Ammon's horn (tissue), 1 donor: ENCODE results near the gene MAOA.
"Not testable (repeated sequence)": the region's sequence is repeated elsewhere in the genome, so short reads cannot be mapped to it uniquely, and the experiment has no call there.

ENCODE experiments used
- DNase-seq: peaks from one replicate; pipeline ENCODE4 v3.0.0-alpha.2; 2016; ENCODE audit warnings: low spot score

The MAOA gene

DNA sequence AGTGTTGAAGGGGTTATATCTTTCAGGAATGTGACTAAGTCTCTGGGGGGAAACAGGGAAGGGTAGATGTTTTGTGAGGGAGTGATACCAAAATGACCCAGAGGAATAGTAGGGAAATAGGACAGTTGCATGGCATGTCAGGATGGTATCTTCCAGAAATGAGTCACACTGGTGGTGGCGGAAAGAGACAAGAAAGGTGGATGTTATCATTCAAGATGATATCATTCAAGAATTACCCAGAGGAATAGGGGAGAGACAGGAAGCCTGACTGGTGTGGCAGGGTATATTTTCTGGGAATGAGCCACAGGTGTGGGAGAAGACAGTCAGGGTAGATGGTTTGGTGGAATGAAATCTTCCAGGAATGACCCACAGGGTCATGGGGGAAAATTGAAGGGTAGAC, 61.1 kb downstream of the MAOA start:
- DNase-seq, result no peak

DNA sequence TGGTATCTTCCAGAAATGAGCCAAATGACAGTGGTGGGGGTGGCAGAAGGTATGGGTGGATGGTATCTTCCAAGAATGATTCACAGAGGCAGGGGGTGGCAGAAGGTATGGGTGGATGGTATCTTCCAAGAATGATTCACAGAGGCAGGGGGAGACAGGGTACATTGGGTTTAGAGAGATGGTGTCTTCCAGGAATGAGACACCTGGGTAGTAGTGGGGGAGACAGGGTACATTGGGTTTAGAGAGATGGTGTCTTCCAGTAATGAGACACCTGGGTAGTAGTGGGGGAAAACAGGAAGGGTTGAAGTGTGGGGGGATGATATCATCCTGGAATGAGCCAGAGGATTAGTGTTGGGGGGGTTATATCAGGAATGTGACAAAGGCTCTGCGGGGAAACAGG, 62.0 kb downstream of the MAOA start:
- no peak for DNase-seq

DNA sequence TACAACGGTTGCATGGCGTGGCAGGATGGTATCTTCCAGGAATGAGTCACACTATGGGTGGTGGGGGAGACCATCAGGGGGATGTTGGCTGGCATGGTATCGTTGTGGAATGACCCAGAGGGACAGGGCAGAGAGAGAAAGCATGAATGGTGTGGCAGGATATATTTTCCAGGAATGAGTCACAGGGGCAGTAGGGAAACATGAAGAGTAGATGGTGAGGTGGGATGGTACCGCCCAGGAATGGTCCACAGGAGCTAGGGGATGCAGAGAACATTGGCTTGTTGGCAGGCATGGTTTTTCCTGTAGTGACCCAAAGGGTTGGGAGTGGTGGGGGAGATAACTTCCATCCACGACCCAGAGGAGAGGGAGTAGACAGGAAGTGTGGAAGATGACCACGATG, 62.4 kb downstream of the MAOA start:
- no peak for DNase-seq

DNA sequence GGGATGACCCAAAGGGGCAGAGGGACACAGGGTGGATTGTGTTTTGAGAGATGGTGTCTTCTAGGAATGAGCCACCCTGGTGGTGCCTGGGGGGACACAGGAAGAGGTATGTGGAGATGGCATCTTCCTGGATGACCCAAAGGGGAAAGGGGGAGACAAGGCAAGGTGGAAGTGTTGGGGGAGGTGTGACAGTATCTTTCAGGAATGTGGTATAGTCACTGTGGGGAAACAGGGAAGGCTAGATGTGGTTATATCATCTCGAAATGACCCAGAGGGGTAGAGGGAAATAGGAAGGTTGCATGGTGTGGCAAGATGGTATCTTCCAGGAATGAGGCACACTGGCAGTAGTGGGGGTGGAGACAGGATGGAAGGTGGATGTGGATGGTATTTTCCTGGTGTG, 62.9 kb downstream of the MAOA start:
- no peak for DNase-seq

DNA sequence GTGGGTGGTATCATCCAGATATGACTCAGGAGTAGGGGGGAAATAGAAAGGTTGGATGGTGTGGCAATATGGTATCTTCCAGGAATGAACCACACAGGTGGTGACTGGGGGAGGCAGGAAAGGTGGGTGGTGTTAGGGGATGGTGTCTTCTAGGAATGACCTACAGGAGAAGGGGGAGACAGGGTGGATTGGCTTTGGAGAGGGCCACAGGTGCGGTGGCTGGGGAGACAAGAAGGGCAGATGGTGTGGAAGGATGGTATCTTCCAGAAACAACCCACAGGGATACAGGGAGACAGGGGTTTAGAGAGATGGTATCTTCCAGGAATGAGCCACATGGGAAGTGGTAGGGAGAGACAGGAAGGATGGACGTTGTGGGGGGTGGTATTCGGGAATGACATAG, 64.0 kb downstream of the MAOA start:
- no peak for DNase-seq

DNA sequence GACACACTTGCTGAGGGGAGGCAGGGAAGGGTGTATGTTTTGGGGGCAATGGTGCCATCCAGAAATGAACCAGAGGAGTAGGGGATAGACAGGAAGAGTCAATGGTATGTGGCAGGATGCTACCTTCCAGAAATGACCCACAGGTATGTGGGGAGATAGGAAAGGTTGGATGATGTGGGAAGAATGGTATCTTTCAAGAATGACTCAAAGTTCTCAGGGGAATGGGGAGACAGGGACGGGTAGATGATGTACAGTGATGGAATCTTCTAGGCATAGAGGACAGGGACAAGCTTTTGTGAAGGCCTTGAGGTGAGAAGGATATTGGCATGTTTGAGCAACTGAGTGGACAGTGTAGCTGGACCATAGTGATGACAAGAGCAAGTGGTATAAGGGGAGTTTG, 64.9 kb downstream of the MAOA start:
- DNase-seq, result no peak

DNA sequence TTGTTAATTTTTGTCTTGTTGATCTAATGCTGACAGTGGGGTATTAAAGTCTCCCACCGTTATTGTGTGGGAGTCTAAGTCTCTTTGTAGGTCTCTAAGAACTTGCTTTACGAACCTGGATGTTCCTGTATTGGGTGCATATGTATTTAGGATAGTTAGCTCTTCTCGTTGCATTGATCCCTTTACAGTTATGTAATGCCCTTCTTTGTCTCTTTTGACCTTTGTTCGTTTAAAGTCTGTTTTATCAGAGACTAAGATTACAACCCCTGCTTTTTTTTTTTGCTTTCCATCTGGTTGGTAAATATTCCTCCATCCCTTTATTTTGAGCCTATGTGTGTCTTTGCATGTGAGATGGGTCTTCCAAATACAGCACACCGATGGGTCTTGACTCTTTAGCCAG, 69.1 kb downstream of the MAOA start:
- DNase-seq, result not testable (repeated sequence)

DNA sequence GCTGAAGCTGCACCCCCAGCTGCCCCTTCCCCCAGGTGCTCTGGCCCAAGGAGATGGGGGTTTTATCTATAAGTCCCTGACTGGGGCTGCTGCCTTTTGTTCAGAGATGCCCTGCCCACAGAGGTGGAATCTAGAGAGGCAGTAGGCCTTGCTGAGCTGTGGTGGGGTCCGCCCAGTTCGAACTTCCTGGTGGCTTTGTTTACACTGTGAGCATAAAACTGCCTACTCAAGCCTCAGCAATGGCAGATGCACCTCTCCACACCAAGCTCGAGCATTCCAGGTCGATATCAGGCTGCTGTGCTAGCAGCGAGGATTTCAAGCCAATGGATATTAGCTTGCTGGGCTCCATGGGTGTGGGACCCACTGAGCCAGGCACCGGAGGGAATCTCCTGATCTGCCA, 71.2 kb downstream of the MAOA start:
- not testable (repeated sequence) for DNase-seq

DNA sequence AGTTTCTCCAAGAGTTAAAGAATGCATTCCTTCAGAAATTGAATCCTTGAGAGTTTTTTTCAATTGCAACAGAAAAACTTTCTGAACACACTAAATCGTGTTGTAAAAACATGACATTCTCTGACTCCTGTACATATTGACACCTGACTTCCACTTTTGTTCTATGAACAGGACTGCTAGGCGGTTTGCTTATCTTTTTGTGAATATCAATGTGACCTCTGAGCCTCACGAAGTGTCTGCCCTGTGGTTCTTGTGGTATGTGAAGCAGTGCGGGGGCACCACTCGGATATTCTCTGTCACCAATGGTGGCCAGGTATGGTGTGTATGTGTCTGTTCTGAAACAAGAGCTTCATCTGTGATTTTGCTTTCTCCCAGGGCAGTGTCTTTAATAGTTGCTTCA, 71.9 kb downstream of the MAOA start:
- DNase-seq, result no peak

DNA sequence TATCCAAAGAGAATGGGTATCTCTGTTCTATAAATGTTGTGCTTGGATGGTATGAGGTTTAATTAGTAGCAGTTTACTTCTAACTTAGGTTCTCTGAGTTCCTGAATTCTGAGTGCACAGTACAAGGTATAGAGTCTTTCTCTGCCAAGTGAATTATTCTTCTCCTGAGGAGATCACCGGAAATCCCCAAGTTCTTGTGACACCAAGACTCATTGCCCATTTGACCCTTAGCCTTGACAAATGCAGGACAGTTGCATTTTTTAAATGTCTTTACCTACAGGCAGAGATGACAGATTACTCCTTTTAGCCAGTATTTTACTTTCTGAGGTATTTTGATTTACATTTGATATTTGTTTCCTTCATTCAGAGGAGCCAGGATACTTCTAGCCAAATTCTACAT, 72.9 kb downstream of the MAOA start:
- no peak for DNase-seq

DNA sequence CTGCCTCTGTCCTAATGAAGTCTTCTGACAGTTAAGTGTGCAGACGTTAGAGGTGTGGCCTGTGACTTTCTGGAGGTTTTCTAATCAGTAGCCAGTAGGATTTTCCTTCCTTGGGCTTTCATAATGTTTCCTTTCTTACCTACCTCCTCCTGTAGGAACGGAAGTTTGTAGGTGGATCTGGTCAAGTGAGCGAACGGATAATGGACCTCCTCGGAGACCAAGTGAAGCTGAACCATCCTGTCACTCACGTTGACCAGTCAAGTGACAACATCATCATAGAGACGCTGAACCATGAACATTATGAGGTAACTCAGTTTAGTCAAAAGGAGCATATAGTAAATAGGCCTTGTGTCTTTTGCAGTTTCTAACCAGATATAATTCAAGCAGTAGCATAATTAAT, 75.0 kb downstream of the MAOA start:
- no peak for DNase-seq

DNA sequence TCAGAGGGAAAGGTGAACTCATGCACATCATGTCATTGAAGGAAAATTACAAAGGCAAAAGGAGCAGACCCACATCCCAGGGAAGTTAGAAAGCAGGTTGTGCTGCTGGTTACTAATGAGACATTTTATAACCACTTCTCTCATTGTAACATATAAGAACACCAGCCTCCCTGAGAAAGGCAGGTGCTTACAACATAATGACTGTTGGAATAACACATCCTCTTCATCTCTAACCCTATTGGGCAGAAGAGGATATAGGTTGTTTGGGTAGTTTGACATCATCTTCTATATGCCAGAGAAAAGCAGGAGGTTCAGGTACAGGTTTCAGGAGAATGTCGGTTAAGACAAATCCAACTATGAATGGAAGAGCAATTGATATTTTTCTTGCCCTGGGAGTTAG, 77.6 kb downstream of the MAOA start:
- no peak for DNase-seq

DNA sequence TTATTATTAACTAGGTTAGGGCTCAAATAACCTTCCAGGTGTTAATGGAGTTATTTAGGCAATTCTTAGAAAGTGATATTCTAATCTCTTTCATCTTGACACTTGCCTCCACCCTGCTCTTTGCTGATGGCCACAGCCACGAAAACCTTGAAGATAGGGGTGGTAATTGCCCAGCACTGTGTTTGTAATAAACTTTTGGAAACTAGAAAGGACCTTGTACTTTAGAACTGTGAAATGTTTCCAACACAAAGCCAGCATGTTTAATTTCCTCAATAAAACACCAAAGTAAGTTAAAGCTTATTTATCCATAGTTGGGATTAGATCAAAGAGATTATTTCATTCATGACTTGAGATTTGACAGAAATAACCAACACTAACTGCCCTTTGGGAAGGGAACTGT, 78.3 kb downstream of the MAOA start:
- no peak for DNase-seq

DNA sequence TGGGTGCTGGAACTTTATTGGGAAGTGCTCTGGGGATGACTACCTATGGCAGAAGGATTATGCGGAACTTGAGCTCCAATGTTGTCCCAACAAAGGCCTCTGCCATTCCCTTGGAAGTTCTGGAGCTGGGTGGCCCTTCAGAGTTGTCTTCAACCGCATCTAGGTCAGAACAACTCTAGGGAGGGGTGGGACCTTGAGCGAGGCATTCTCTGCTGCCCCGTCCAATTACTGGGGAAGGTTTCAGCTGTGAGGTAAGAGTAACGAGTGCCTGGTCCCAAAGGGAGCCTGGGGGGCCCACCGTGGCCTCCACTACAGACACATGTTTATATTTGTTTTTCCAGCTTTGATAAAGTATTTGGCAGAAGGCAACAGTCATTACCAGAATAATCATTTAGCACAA, 79.4 kb downstream of the MAOA start:
- no peak for DNase-seq

DNA sequence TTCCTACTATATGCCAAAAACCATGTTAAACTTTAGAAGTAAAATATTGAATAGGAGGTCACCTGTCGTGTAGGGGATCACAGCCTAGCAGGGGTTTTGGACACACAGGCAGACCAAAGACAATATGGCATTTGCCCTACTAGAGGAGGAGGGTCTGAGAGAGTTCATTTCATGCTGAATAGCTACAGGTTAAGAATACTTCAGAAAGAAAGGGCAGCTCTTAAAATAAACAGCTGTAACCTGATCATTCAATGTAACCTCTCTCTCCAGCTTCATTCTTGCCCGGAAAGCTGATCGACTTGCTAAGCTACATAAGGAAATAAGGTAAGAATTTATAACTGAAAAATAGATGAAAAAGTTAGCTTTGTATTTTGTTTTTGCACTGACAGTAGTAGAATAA, 79.9 kb downstream of the MAOA start:
- no peak for DNase-seq

DNA sequence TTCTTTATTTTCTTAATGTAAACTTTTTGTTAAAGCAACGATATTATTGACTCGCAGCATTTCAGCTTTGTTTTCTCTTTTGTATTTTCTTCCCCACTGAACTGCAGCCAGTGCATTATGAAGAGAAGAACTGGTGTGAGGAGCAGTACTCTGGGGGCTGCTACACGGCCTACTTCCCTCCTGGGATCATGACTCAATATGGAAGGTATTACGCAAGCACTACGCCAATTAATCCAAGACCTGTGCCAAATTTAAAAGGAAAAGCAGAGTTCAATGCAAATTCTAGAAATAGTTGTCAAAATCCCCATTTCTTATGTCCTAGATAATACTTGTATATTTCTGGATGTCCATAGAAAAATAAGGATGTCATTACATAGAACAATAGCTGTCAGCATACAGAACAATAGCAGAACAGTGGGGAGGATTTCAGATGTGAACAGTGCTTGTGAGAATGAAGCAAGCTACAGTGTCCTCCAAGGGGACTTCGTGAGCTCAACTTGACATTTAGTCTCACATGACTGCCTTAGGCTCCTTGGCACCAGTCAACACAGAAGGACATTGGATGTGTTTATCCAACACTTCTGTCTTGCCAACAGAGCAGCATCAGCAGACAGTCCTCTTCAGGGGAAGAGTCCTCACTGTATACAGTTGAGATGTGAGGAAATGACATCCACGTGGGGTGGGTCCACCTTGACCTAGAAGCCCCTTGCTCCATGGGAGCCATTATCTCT, 85.9 kb downstream of the MAOA start:
- DNase-seq, result peak; percentile 3

DNA sequence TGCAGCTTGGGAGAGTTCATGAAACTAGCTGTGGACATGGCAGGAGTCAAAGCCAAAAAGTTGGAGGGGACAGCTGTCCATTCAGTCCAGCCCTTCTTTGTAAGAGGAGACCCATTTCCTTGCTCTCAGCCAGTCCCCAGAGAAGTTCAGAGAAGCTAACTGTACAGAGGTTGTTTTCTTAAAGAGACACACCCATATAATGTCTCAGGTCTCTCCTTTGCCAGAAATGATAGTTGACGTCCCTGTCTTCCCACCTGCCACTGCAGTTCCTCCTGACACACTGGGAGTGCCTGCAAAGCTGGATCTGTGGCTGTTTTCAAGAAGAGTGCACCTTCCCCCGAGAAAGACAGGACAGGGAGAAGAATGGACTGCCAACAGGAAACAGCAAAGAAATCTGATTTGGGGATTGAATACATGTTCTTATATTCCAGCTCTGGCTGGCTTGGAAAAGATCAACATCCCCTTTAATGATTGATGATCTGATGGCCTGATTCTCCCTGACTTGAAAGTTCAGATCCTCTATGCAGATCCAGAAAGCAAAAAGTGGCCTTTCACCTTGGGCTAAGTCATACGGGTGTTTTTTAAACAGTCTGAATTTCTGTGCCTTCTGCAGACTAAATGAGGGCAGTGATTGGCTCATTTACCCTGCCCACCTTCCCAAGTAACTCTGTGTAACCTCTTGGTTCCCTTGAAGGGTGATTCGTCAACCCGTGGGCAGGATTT, 87.2 kb downstream of the MAOA start:
- no peak for DNase-seq

DNA sequence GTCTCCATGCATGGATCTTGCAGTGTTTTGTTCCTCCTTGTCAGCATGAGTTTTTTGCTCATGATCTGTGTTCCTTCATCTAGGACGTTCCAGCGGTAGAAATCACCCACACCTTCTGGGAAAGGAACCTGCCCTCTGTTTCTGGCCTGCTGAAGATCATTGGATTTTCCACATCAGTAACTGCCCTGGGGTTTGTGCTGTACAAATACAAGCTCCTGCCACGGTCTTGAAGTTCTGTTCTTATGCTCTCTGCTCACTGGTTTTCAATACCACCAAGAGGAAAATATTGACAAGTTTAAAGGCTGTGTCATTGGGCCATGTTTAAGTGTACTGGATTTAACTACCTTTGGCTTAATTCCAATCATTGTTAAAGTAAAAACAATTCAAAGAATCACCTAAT, 88.2 kb downstream of the MAOA start:
- no peak for DNase-seq

DNA sequence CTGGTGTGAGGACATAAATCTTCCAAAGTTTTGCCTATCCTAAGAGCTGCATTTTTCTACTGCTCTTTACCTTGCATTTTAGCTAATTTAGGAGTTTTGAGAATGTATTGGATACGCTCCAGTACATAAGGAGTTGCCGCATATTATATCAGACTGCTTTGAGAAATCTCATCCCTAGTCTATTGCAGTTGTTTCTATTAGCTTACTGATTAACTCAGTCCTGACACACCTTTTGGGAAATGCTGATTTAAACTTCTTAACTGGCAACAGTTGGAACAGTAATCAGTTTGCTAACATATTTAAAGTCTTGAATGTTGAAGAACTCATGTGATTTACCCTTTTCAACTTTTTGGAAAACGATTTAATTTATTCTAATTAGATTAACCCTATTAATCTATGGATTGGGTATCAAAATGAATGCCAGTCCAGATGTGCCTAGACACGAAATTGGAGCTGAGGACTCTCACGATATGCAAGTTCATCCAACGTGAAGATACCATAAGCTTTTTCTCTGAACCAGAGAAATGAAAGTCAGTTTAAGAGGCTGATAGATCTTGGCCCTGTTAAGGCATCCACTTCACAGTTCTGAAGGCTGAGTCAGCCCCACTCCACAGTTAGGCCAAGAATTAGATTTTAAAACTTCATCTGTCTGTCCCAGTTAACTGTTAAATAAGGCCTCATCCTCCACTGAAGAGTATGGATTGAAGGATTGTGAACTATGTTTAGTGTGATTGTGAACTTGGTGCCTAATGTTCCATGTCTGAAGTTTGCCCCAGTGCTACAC, 90.0 kb downstream of the MAOA start:
- no peak for DNase-seq

DNA sequence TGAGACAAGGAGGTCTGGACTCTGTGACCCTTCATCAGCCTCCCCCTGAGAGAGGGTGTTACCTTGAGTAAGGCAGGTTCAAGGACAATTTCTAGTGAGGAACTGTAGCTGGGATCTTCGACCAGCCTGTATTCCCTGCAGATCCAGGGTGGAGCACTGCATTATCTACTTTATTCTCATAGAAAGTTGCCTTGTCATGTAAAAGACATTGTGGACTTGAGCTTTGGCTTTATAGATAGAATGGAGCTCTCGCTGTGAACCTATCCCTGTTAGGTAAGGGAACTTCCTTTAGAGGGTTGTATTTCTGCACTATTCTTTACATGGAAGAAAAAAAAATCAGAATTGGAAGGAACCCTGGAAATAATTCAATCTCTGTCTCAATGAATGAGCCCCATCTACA, 91.4 kb downstream of the MAOA start:
- no peak for DNase-seq

DNA sequence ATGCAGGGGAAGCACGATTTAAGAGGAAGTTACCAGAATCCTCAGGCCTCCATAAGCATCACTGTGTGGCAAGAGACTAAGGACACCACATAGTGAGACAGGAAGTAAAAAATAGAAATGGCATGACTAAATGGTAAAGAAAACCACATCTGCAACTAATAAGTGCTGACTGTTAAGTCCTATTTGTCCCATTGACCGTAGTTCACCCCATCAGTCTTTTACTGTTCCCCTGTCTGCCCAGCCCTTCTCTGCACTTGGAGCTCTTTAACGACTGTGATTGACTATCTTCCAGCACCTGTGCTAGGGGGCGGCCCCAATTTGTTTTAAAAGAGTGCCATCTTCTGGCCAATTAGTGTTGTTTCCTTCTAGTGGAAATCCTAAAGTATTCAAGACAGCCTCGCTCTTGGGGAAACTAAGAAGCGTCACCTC, 94.2 kb downstream of the MAOA start:
- peak; percentile 59 for DNase-seq

DNA sequence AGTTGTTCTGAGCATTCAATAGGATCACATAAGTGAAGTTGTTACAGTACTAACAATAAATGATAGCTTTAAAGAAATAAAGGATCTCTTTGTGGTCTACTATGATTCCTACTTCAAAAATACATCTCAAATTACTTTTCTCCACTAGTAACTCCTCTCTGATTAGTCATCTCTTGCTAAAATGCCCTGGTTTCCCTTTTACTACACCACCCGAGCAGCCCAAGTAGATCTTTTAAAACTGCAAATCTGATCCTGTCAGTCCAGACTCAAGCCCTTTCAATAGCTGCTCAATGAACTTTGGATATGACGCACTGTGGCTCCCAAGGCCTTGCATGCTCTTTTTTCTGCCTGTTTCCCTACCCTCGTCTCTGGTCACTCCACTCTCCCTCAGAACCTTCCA, 97.5 kb downstream of the MAOA start:
- no peak for DNase-seq

DNA sequence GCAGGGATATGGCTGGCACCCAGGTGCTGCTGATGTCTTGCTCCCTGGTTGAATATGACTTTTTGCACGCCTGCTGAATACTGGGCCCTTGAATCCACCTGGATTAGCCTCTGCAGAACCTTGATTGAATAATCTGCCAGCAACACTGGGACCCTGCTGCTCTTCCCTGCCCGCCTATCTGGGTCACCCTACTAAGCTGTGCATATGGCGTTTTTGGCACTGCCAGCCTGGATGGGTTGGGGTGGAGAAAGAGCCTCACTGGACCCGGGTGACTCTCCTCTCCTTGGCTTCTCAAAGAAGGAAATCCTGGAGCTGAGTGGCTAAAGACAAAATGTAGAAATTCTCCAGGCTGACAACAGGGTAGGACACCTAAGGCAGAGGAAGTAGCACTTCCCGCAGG, 100.0 kb downstream of the MAOA start:
- no peak for DNase-seq
